HG03159 (cell line): ENCODE results near the gene NCOA7.

Experiments
- ATAC-seq: cut with Tn5 transposase; IDR thresholded peaks from one replicate; pipeline ENCODE4 v1.9.1; 2021; ENCODE audit warnings: mild to moderate bottlenecking, moderate library complexity; ENCODE audit not compliant: unreplicated experiment

NCOA7 gene, protein sequence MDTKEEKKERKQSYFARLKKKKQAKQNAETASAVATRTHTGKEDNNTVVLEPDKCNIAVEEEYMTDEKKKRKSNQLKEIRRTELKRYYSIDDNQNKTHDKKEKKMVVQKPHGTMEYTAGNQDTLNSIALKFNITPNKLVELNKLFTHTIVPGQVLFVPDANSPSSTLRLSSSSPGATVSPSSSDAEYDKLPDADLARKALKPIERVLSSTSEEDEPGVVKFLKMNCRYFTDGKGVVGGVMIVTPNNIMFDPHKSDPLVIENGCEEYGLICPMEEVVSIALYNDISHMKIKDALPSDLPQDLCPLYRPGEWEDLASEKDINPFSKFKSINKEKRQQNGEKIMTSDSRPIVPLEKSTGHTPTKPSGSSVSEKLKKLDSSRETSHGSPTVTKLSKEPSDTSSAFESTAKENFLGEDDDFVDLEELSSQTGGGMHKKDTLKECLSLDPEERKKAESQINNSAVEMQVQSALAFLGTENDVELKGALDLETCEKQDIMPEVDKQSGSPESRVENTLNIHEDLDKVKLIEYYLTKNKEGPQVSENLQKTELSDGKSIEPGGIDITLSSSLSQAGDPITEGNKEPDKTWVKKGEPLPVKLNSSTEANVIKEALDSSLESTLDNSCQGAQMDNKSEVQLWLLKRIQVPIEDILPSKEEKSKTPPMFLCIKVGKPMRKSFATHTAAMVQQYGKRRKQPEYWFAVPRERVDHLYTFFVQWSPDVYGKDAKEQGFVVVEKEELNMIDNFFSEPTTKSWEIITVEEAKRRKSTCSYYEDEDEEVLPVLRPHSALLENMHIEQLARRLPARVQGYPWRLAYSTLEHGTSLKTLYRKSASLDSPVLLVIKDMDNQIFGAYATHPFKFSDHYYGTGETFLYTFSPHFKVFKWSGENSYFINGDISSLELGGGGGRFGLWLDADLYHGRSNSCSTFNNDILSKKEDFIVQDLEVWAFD

DNA sequence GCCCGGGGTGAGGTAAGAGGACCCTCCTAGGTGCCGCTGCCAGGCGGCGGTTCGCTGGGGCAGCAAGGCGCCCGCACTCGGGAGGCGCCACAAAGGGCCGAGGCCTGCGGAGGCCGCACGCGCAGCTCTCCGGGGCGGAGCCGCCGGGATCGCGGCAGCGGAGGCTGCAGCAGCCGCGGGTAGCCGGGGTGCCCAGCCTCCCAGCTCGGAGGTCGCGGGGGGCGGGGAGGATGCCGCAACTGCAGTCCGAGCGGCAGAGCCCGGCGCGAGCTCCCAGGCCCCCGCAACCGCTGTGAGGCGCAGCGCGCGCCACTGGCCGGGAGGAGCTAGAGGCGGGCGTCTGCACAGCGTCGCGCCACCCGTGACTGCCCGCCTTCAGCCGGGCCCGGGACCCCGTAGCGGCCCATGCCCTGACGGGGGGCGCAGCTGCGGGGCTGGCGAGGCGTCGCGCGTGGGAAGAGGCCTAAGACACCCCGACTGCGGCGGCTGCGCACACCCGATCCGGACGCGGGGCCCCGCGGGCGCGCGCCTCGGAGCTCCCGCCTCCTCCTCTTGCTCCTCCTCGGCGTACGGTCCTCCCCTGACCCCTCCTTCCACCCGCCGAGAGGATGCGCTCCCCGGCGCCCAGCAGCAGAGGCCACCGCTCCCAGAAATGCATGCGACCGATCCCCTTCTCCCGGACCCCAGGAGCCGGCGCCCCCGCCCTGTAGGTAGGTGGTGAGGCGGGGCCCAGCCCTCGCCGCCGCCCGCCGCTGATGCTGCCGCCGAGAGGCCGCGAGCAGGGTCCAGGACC is at the start of gene NCOA7:
TSS of gene NCOA7 (plus strand) at position 603 of the 793 bp plus-strand sequence. CDS start 24,395 bp downstream, outside the sequence.
- ATAC-seq: peak; percentile 69

- ATAC-seq: no peak
Measured at GRCh38 chr6:125741336-125741735, 49.4 kb upstream of the NCOA7 start.

DNA sequence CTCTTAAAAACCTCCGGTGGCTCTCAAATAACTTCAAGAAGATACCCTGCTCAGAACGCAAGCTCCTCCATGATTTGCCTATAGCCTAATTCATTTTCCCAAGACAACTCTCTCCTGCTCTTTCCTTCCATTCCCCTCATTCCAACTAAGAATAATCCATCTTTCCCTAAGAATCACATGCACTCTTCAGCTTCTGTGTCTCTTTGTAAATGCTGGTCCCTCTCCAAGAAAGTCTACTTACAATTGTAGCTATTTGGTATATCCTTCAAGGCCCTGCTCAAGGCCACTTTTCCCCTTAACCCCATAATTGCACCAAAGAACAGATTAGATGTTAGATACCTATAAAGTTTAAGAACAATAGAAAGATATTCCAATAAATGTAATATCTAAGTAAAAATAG is 48.7 kb upstream of the NCOA7 start:
- no peak for ATAC-seq

- ATAC-seq: no peak
Measured at GRCh38 chr6:125742464-125743120, 48.2 kb upstream of the NCOA7 start.

- ATAC-seq: no peak
Measured at GRCh38 chr6:125743604-125744003, 47.2 kb upstream of the NCOA7 start.

- ATAC-seq: no peak
Measured at GRCh38 chr6:125745281-125746018, 45.3 kb upstream of the NCOA7 start.

DNA sequence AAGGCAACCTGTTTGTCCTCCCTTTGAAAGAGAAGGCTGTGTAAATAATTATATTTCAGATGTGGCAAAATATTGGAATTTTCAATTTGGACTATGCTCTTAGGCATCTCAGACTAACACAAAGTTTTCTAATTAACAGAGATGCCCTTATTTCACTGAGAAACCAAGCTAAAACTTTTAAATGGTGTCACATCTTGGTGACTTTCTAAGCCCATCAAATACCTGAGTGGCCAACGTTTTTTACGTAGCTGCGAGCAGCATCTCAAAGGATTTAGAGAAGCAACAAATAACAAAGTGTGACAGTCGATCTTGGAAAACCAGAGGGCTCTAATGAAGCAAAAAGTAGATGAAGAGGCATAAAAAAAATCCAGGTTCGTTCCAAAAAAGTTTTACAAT is 44.7 kb upstream of the NCOA7 start:
- ATAC-seq: no peak

- ATAC-seq: peak; percentile 60
Measured at GRCh38 chr6:125746731-125747588, 43.8 kb upstream of the NCOA7 start.

- ATAC-seq: peak; percentile 12
Measured at GRCh38 chr6:125747589-125748405, 43.0 kb upstream of the NCOA7 start.

DNA sequence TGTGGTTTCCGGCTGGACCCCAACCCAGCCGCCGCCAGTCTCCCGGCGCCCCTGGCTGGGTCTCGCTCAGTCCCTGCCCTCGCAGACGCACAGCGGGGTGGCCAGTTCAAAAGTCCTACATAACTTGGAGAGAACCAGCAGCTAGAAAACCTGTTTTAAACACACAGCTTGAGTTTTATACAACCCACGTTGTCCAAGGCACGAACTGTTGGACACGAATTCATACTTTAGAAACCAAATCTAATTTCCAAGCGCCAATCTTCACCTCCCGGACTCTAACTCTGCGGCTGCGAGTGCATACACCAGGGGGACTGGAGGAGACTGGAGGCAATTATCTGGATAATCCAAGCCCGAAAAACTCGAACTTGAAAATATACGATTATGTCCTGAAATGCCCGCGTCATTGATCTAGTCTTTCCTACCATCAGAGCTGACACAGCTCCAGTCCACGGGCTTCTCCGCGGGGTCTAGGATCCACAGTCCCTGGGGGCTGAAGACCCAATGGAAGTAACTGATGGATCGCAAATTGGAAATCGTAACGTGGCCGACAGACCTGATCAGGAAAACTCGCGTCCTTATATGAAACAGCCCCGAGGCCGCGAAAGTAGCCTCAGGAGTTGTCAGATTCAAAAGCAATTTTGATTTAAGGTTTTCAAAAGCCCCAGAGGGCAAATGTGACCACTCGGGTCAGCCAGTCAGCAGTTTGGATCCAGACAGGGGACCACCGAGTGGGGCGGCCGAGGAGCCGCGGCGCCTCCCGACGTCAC is 42.2 kb upstream of the NCOA7 start:
- ATAC-seq: no peak

- peak; percentile 76 for ATAC-seq
Measured at GRCh38 chr6:125749173-125749864, 41.4 kb upstream of the NCOA7 start, which contains the start of gene HEY2. Gene HEY2, plus strand, starts transcription at chr6:125749632. Its CDS starts 145 bp downstream, at chr6:125749777.

- ATAC-seq: no peak
Measured at GRCh38 chr6:125749865-125750691, 40.7 kb upstream of the NCOA7 start.

DNA sequence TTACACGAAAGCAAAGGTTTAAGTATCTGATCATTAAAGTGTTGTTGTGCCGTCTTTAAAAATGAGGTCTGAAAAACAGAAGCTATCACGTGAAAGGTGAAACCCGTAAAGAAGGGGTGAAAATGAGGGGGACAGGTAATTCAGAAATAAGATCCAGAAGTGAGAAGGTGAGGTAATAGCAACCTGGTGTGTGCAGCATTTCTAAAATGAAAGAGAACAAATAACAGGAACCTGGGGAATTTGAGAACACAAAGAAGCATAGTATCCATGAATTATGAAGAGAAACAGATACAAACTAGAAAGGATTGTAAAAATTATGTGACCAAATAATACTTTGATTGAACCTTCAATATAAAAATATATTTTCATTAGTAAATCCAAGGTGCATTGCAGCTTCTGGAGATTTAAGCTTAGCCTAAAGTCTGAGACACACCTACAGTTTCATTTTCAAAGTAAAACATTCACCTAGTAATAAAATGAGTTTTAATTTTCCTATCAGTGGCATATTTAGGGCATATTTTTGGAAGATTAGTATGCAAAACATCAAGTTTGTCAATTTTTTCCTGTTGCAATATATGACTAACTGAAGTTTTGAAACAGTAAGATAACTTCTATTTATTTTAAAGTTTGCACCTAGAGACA is 39.9 kb upstream of the NCOA7 start:
- ATAC-seq: no peak

GRCh38 chr6:125751334-125751916 is 39.3 kb upstream of the NCOA7 start:
- ATAC-seq: no peak

DNA sequence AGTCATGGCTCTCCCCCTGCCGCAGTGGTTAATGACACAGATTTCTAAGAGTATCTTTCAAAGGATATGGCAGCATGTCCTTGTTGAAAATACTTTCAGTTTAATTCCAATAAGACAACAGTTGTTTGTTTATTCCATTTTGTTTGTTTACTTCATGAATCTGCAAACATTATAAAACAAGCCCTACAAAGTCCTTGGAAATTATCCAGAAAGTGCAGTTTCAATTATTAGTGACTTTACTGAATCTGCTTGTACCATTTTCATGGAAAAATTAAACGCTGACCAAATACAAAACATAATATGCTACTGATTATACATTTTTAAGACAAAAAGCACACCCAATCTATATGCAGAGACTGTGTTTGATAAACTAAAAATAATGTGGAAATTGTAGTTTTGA is 38.0 kb upstream of the NCOA7 start:
- ATAC-seq: no peak
